ENCODE data around the gene ZFP62. TPM values are rescaled to one million over a fixed set of nuclear protein-coding genes. Genes with fewer than 3 reads are reported as not detected.

The ZFP62 gene
- total and polyA plus RNA-seq, 2 of the 4 experiments (the other 2 are of a cell fraction): 8.2 to 20.3 TPM

DNA sequence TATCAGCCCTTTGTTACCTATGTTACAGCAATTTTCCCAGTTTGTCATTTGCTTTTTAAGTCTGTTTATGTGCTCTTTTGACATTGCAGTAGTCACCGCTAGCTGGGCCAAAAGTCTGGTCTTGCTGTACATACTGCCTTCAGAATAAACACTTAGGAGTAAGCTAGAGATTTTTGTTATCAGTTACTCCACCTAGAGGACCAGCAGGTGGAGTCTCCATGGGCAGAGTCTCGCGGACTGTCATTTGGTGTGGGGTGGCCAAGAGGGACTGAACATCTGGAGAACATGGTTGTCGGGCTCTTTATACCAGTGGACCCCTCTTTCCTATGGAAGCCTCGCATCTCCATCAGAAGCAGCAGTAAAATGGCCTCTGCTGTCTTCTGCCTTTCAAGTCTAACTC lies 47.7 kb downstream of the ZFP62 start:
- no peaks in the 10 kb centered on the region for H3K9me3 ChIP-seq (ENCODE audit: control insufficient read depth, insufficient read depth, low read length)
- no peak overlapping the region for H3K14ac ChIP-seq (replicated peaks; ENCODE audit: low read depth, low read length)
- intact Hi-C loops (cut with micrococcal nuclease) (no loop called here), in situ Hi-C loops (cut with MboI; ENCODE audit: low sequenced_read_pairs) (no loop called here), dilution Hi-C loops (cut with HindIII; ENCODE audit: low sequenced_read_pairs, unreplicated experiment) (no loop called here)
- H2BK5ac ChIP-seq (ENCODE audit: low read depth, low read length, poor library complexity, severe bottlenecking): no peak overlapping the region
- no peaks in the 10 kb centered on the region for H3K27me3 ChIP-seq (ENCODE audit: control insufficient read depth, insufficient read depth, low read length)
- H3K36me3 ChIP-seq (ENCODE audit: control insufficient read depth, insufficient read depth, low read length): no peaks in the 10 kb centered on the region
- H2AK9ac ChIP-seq (replicated peaks; ENCODE audit: low read depth, low read length, poor library complexity): no peak overlapping the region
- peaks cover 14 to 24% of the 10 kb centered on the region in 2 experiments for H3K79me1 ChIP-seq (ENCODE audit: low read depth in 1 of 2, low read length in 2 of 2)
- ChIA-PET CTCF (interaction anchor here (0.6 to 1.1 kb wide), 3 partner anchors 9 to 59 kb away, joined by 3 to 4 read pairs (median 4); no protein-coding TSS in a partner anchor), POLR2A (ENCODE audit: unreplicated experiment) (no interaction called here)
- no peaks in the 10 kb centered on the region for H4K20me1 ChIP-seq (ENCODE audit: insufficient read depth, low read length)
- 60% methylated on average over 1 of the region's 5 CpGs; no CpG with 5 or more reads in 1 of the 2 experiments for WGBS, 2 experiments (ENCODE audit: extremely low coverage in 2 of 2, insufficient read length in 1 of 2)
- ATAC-seq (ENCODE audit: low read depth): no peak
- no peak overlapping the region for H2BK120ac ChIP-seq (ENCODE audit: low read depth, low read length)
- no peak overlapping the region for H3K4me3 ChIP-seq (ENCODE audit: insufficient read depth, low read depth, low read length)
- H2AFZ ChIP-seq (replicated peaks; ENCODE audit: low read length, poor library complexity): no peak overlapping the region
- no peak overlapping the region for H4K91ac ChIP-seq (ENCODE audit: insufficient read depth, low read depth, low read length)
- H3K27ac ChIP-seq (ENCODE audit: insufficient read depth, low read length): no peak overlapping the region
- no peak overlapping the region for H3K9ac ChIP-seq (ENCODE audit: low read depth, low read length)
- no peak overlapping the region for H4K5ac ChIP-seq (ENCODE audit: low read depth, low read length)
- H2BK15ac ChIP-seq (ENCODE audit: low read depth, low read length): no peak overlapping the region
- no peak overlapping the region for H3K23ac ChIP-seq (ENCODE audit: low read depth, low read length)
- H2AK5ac ChIP-seq (ENCODE audit: low read depth, low read length): no peak overlapping the region
- TF ChIP-seq CEBPB (IDR thresholded peaks at IDR 0.05; ENCODE audit: low read depth, low read length) (no peak), MAZ (IDR thresholded peaks at IDR 0.05; ENCODE audit: borderline replicate concordance, low read depth, low read length) (no peak), SMC3 (IDR thresholded peaks at IDR 0.05; ENCODE audit: low read depth, low read length) (no peak), RCOR1 (IDR thresholded peaks at IDR 0.05; ENCODE audit: insufficient replicate concordance, low read length) (no peak), CHD1 (IDR thresholded peaks at IDR 0.05; ENCODE audit: low read depth, low read length) (no peak), RFX5 (IDR thresholded peaks at IDR 0.05; ENCODE audit: low read depth, low read length) (no peak)
- TF ChIP-seq, protein P1, sequence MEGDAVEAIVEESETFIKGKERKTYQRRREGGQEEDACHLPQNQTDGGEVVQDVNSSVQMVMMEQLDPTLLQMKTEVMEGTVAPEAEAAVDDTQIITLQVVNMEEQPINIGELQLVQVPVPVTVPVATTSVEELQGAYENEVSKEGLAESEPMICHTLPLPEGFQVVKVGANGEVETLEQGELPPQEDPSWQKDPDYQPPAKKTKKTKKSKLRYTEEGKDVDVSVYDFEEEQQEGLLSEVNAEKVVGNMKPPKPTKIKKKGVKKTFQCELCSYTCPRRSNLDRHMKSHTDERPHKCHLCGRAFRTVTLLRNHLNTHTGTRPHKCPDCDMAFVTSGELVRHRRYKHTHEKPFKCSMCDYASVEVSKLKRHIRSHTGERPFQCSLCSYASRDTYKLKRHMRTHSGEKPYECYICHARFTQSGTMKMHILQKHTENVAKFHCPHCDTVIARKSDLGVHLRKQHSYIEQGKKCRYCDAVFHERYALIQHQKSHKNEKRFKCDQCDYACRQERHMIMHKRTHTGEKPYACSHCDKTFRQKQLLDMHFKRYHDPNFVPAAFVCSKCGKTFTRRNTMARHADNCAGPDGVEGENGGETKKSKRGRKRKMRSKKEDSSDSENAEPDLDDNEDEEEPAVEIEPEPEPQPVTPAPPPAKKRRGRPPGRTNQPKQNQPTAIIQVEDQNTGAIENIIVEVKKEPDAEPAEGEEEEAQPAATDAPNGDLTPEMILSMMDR (conservative IDR thresholded peaks at IDR 0.05; ENCODE audit: low read depth, low read length): no peak
- TF ChIP-seq, protein P2, sequence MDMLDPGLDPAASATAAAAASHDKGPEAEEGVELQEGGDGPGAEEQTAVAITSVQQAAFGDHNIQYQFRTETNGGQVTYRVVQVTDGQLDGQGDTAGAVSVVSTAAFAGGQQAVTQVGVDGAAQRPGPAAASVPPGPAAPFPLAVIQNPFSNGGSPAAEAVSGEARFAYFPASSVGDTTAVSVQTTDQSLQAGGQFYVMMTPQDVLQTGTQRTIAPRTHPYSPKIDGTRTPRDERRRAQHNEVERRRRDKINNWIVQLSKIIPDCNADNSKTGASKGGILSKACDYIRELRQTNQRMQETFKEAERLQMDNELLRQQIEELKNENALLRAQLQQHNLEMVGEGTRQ (IDR thresholded peaks at IDR 0.05; ENCODE audit: low read depth, low read length): no peak
- DNase-seq: no peak
- H3K4me2 ChIP-seq (ENCODE audit: low read depth, low read length): no peak overlapping the region
- no peak overlapping the region for H4K8ac ChIP-seq (ENCODE audit: low read depth in 2 of 2, low read length in 2 of 2)
- H3K56ac ChIP-seq (ENCODE audit: extremely low read depth, insufficient read depth, low read length): no peak overlapping the region
- peaks cover 17% of the 10 kb centered on the region for H3K4me1 ChIP-seq (ENCODE audit: control insufficient read depth, insufficient read depth, low read length)
- H3K9me1 ChIP-seq (ENCODE audit: insufficient read depth, low read length): peaks cover 8% of the 10 kb centered on the region
- no TSS peak for BruUV-seq (replicated peaks)
- no peak overlapping the region for H2BK20ac ChIP-seq (ENCODE audit: low read depth, low read length)
- H3K4ac ChIP-seq (ENCODE audit: low read depth, low read length): no peak overlapping the region
- no peak overlapping the region for H3K18ac ChIP-seq (ENCODE audit: low read depth, low read length)

Data from IMR-90 (cell line).